Activated CD8-positive, alpha-beta T cell treated with anti-CD3 and anti-CD28 coated beads, Interleukin-2, amount 10 ng/mL, durations not matched to agents 7 days and 5 days (primary cell): ENCODE results near the gene SOST. TPM values are rescaled to one million over a fixed set of nuclear protein-coding genes. Genes with fewer than 3 reads are reported as not detected.
A peak's percentile ranks its signal among the peaks of the same experiment; 100 is the strongest.

Experiments used
- ATAC-seq: fragments of 150-1000 bp; cut with Tn5 transposase; one replicate; pipeline ENCODE4 v1.10.0; 2021; ENCODE audit warnings: moderate library complexity
- CTCF ChIA-PET: fragments of 350-600 bp; sonication (Branson Sonifier 250); formaldehyde crosslinking; loops from one replicate; lab custom pipeline; 2021; ENCODE audit warnings: antibody characterized with exemption; lab: Charles Lee
- POLR2A ChIA-PET: fragments of 350-600 bp; sonication (Branson Sonifier 250); formaldehyde crosslinking; loops from one replicate; lab custom pipeline; 2021; ENCODE audit warnings: antibody characterized with exemption; lab: Charles Lee
- DNase-seq: peaks from one replicate; pipeline ENCODE4 v3.0.0-alpha.2; 2020
- H3K27ac Mint-ChIP-seq: one replicate; pipeline ENCODE4 v1.8.0; 2021; ENCODE audit warnings: mild to moderate bottlenecking, mixed read lengths
- H3K27me3 Mint-ChIP-seq: one replicate; pipeline ENCODE4 v1.8.0; 2021; ENCODE audit warnings: low read depth, mixed read lengths
- H3K36me3 Mint-ChIP-seq: one replicate; pipeline ENCODE4 v1.8.0; 2021; ENCODE audit warnings: low read depth, mixed read lengths
- H3K4me1 Mint-ChIP-seq: one replicate; pipeline ENCODE4 v1.8.0; 2021; ENCODE audit warnings: low read depth, mixed read lengths
- H3K4me3 Mint-ChIP-seq: one replicate; pipeline ENCODE4 v1.8.0; 2021; ENCODE audit warnings: mild to moderate bottlenecking, mixed read lengths
- H3K9me3 Mint-ChIP-seq: one replicate; pipeline ENCODE4 v1.8.0; 2022; ENCODE audit warnings: mixed read lengths; ENCODE audit not compliant: insufficient read depth
- total RNA-seq, 2 experiments: library from RNA; stranded (reverse); gene quantifications; one replicate each; pipeline ENCODE4 v1.2.3, GENCODE V29; 2021

The SOST gene
- total RNA-seq, 2 experiments from 2014 or later = not detected

DNA sequence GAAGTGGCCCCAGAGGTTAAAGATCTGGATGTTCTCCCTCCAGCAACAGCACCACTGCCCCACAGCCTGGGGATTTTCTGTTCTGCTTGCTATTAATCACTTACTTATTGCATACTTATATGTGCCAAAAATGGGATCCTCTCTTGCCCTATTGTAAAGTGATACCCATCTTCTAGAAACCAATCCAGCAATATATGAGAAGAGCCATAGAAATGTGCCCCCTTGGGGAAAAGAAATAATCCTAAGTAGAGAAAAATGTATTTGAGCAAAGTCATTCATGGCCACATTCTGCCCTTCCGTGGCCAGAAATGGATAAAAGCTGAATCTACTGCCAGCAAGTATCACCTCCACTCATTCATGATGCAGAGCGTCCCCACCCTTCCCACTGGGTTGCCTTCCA lies 20.9 kb downstream of the SOST start:
- ATAC-seq (no peak), DNase-seq (no peak)
- no peaks in the 10 kb centered on the region for H3K4me1 Mint-ChIP-seq
- H3K36me3 Mint-ChIP-seq = no peaks in the 10 kb centered on the region
- ChIA-PET CTCF (interaction anchor here (1.9 kb wide), 1 partner anchor 29 kb away, joined by 5 read pairs; no protein-coding TSS in a partner anchor), POLR2A (no interaction called here)
- H3K27ac Mint-ChIP-seq = no peak overlapping the region
- peaks cover 8% of the 10 kb centered on the region for H3K9me3 Mint-ChIP-seq
- no peak overlapping the region for H3K4me3 Mint-ChIP-seq
- peaks cover 24% of the 10 kb centered on the region for H3K27me3 Mint-ChIP-seq

DNA sequence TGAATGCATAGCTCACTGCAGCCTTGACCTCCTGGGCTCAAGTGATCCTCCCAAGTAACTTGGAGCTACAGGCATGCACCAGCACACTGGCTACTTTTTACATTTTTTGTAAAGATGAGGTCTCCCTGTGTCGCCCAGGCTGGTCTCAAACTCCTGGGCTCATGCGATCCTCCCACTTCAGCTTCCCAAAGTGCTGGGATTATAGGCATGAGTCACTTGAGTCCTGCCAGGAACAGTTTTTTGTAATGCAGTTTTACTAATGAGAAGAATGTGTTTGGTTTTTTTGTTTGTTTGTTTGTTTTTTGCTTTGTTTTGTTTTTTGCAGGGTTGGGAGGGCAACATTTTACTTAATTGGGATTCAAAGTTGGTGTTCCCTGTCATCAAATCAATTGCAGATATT lies 22.2 kb downstream of the SOST start:
- POLR2A ChIA-PET = interaction anchor here (0.7 kb wide), 1 partner anchor 34 kb away, joined by 3 read pairs; no protein-coding TSS in a partner anchor
- Mint-ChIP-seq H3K4me1 (no peaks in the 10 kb centered on the region), H3K36me3 (no peaks in the 10 kb centered on the region), H3K27ac (no peak overlapping the region), H3K9me3 (peaks cover 3% of the 10 kb centered on the region), H3K4me3 (no peak overlapping the region), H3K27me3 (peaks cover 24% of the 10 kb centered on the region)
- ATAC-seq = no peak
- CTCF ChIA-PET = interaction anchor here (1.3 to 1.9 kb wide), 2 partner anchors 30 to 31 kb away, joined by 3 to 5 read pairs; no protein-coding TSS in a partner anchor
- no peak for DNase-seq

DNA sequence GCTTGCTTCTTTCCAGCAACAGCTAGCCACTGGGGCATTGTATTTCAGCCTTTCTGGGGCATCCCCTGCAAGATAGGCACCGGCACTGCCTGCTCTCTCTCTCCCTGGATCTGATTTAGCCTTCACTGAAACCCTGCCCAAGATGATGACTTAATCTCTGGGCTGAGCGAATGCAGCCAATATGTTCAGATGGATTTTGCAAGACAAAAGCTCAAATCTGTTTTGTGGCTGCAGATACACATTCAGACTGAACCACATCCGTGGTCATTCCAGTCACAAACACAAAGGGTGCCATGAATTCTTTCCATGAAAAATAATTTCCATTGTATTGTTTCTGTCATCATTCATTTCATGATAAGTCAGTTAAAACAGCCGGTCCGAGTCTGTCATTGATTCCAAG lies 24.2 kb downstream of the SOST start:
- Mint-ChIP-seq H3K36me3 (no peaks in the 10 kb centered on the region), H3K27me3 (peaks cover 21% of the 10 kb centered on the region), H3K27ac (no peak overlapping the region), H3K4me3 (no peak overlapping the region), H3K9me3 (peaks cover 3% of the 10 kb centered on the region), H3K4me1 (no peaks in the 10 kb centered on the region)
- ATAC-seq (no peak), DNase-seq (no peak)
- CTCF ChIA-PET = interaction anchor here (1.2 to 2.6 kb wide), 2 partner anchors 26 to 32 kb away, joined by 3 to 11 read pairs; no protein-coding TSS in a partner anchor
- POLR2A ChIA-PET = no interaction called here

GRCh38 chr17:43733956-43734355 lies 24.6 kb downstream of the SOST start:
- H3K4me3 Mint-ChIP-seq = no peak overlapping the region
- ATAC-seq (no peak), DNase-seq (no peak)
- ChIA-PET POLR2A (no interaction called here), CTCF (interaction anchor here (0.7 to 2.6 kb wide), 3 partner anchors 25 to 32 kb away, joined by 3 to 11 read pairs (median 3); partner anchors contain the start of gene SOST)
- no peaks in the 10 kb centered on the region for H3K36me3 Mint-ChIP-seq
- peaks cover 3% of the 10 kb centered on the region for H3K9me3 Mint-ChIP-seq
- H3K4me1 Mint-ChIP-seq = no peaks in the 10 kb centered on the region
- H3K27me3 Mint-ChIP-seq = peaks cover 21% of the 10 kb centered on the region
- H3K27ac Mint-ChIP-seq = no peak overlapping the region

DNA sequence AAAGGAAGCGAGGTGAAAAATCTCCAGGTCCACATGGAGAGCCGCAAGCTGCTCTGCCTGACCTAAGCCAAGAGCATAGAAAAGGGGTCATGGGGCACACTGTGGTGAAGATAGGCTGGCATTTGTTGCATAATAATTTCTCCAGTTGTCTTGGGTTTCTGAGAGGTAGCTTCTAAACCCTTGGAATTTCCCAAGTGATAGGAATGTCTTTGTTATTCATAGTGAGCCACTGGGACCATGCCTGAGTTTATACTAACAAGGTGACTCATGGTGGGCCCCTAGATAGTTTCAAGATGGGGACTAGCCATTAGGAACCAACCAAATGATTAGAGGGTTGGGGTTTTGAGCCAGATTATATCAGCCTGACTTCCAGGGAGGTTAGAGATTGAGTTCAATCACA lies 25.6 kb downstream of the SOST start:
- Mint-ChIP-seq H3K4me3 (no peak overlapping the region), H3K36me3 (no peaks in the 10 kb centered on the region), H3K4me1 (no peaks in the 10 kb centered on the region), H3K9me3 (peaks cover 3% of the 10 kb centered on the region), H3K27ac (no peak overlapping the region), H3K27me3 (peaks cover 20% of the 10 kb centered on the region)
- CTCF ChIA-PET = interaction anchor here (2.6 kb wide), 1 partner anchor 33 kb away, joined by 11 read pairs; no protein-coding TSS in a partner anchor
- no peak for ATAC-seq
- no peak for DNase-seq
- POLR2A ChIA-PET = no interaction called here

GRCh38 chr17:43728081-43728480 lies 30.5 kb downstream of the SOST start:
- POLR2A ChIA-PET = no interaction called here
- H3K36me3 Mint-ChIP-seq = no peaks in the 10 kb centered on the region
- CTCF ChIA-PET = interaction anchor here (0.9 to 3.2 kb wide), 3 partner anchors 33 to 39 kb away, joined by 3 to 11 read pairs (median 5); no protein-coding TSS in a partner anchor
- no peaks in the 10 kb centered on the region for H3K4me1 Mint-ChIP-seq
- H3K27ac Mint-ChIP-seq = no peak overlapping the region
- DNase-seq (no peak), ATAC-seq (no peak)
- peaks cover 3% of the 10 kb centered on the region for H3K27me3 Mint-ChIP-seq
- H3K9me3 Mint-ChIP-seq = peaks cover 1% of the 10 kb centered on the region
- H3K4me3 Mint-ChIP-seq = no peak overlapping the region

DNA sequence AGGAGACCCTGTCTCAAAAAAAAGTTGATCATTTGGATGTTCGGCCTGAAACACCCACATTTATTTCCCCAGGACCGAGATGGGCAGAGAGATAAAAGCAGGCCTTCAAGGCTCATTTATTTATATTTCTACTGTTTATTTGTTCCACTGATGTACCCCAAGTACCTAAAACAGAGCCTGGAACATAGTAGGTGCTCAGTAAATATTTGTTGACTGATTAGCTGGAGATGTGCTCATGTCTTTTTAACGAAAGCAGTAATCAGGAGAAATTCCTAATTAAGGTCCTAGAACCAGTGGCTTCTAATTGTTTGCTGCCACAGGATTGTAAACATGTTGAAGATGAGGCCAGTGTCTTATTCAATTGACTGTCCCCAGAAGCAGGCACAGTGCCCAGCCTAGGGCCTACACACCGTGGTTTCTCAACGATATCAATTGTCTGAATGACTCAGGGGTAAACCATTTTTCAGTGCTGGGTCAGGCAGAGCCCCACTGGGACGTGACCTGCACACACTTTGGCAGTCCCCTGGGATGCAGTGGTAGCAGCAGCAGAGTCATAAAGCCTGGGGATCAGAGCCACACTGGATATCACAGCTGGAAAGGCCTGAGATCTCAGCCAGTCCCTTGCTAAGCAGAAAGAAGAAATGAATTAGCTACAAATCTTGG lies 34.8 kb downstream of the SOST start:
- Mint-ChIP-seq H3K4me3 (no peak overlapping the region), H3K36me3 (peaks cover 2% of the 10 kb centered on the region), H3K9me3 (no peaks in the 10 kb centered on the region), H3K27ac (no peak overlapping the region), H3K4me1 (peaks cover 15% of the 10 kb centered on the region), H3K27me3 (peaks cover 4% of the 10 kb centered on the region)
- POLR2A ChIA-PET = no interaction called here
- ATAC-seq (no peak), DNase-seq (no peak)
- CTCF ChIA-PET = interaction anchor here (0.5 to 2.4 kb wide), 5 partner anchors 30 to 42 kb away, joined by 3 to 8 read pairs (median 4); no protein-coding TSS in a partner anchor

GRCh38 chr17:43722870-43723665 lies 35.5 kb downstream of the SOST start:
- no peak for ATAC-seq
- no peak overlapping the region for H3K4me3 Mint-ChIP-seq
- DNase-seq = no peak
- H3K27ac Mint-ChIP-seq = no peak overlapping the region
- peaks cover 15% of the 10 kb centered on the region for H3K4me1 Mint-ChIP-seq
- ChIA-PET POLR2A (no interaction called here), CTCF (interaction anchor here (0.9 to 2.4 kb wide), 4 partner anchors 28 to 49 kb away, joined by 3 to 8 read pairs (median 5); no protein-coding TSS in a partner anchor)
- H3K36me3 Mint-ChIP-seq = peaks cover 2% of the 10 kb centered on the region
- no peaks in the 10 kb centered on the region for H3K9me3 Mint-ChIP-seq
- H3K27me3 Mint-ChIP-seq = peaks cover 10% of the 10 kb centered on the region

DNA sequence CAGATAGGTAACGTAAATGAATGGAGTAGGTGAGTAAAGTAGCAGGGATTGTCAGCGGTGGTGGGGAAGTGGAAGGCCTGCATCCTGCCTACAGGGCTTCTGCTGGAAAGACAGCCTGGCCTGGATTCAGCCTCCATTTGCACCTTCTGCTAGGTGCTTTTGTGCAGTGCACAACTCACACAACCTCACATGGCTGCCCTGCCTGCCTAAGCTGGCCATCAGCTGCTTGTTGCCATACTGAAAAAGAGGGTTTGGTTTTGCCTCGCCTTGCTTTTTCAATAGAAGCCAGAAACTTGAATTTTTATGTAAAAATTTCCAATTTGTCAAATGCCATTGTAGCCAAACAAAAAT lies 36.3 kb downstream of the SOST start:
- no peak overlapping the region for H3K4me3 Mint-ChIP-seq
- H3K27ac Mint-ChIP-seq = no peak overlapping the region
- CTCF ChIA-PET = interaction anchor here (0.9 to 2.4 kb wide), 3 partner anchors 27 to 48 kb away, joined by 3 to 8 read pairs (median 6); no protein-coding TSS in a partner anchor
- POLR2A ChIA-PET = no interaction called here
- no peaks in the 10 kb centered on the region for H3K9me3 Mint-ChIP-seq
- peaks cover 15% of the 10 kb centered on the region for H3K4me1 Mint-ChIP-seq
- H3K36me3 Mint-ChIP-seq = peaks cover 2% of the 10 kb centered on the region
- DNase-seq (no peak), ATAC-seq (no peak)
- peaks cover 11% of the 10 kb centered on the region for H3K27me3 Mint-ChIP-seq

DNA sequence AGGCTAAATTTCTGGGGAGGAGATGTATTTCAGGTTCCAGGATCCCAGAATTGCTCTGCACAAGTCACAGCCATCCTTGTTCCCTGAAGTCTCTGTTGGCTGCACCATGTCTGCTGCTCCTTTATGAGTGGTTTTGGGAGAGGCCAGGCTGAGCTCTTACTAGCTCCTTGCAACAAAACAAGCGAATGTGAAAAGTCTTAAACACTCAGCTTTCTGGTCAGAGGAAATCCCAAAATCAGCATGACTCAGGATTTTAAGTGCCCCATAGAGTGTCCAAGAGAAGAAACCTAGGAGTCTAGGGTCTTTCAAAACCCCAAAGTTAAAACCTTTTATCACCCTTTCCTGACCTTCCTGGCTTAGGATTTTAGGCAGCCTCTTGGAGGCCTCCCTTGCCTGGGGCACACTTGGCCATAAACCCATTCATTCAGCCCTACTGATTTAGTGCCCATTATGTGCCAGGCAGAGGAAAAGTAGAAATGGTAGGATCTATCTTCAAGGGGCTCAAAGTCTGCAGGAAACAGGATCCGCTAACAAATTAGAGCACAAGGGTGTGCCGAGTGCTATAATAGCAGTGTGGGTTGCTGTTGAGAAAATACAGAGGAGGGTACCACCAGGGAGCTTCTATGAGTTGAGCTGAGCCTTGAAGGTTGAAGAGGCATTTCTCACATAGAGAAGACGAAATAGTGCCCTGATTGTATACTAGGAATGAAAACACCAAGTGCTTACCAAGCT lies 36.9 kb downstream of the SOST start:
- H3K4me3 Mint-ChIP-seq = peak overlapping the region; percentile 88
- no peaks in the 10 kb centered on the region for H3K9me3 Mint-ChIP-seq
- peak overlapping the region; percentile 72 for H3K27ac Mint-ChIP-seq
- DNase-seq (no peak), ATAC-seq (no peak)
- H3K36me3 Mint-ChIP-seq = peaks cover 2% of the 10 kb centered on the region
- peaks cover 15% of the 10 kb centered on the region for H3K4me1 Mint-ChIP-seq
- ChIA-PET CTCF (interaction anchor here (0.9 to 2.4 kb wide), 4 partner anchors 27 to 124 kb away, joined by 3 to 8 read pairs (median 4); no protein-coding TSS in a partner anchor), POLR2A (no interaction called here)
- H3K27me3 Mint-ChIP-seq = peaks cover 14% of the 10 kb centered on the region
